HCT116 (cell line): ENCODE data around the gene ZNF462.

Experiments used
- CTCF ChIP-seq, 3 experiments: fragments of 200-600 bp in 1 of 3; sonication (generic) in 1 of 3; IDR thresholded peaks in 2 of 3; conservative IDR thresholded peaks in 1 of 3; 2 replicates each; pipeline ENCODE4 v1.5.1; 2012 to 2017; ENCODE audit warnings: low read depth in 2 of 3, low read length in 2 of 3, antibody characterized with exemption in 1 of 3, borderline replicate concordance in 1 of 3, control low read depth in 1 of 3, mild to moderate bottlenecking in 1 of 3, mixed read lengths in 1 of 3, mixed run types in 1 of 3, moderate library complexity in 1 of 3; ENCODE audit not compliant: insufficient read depth in 1 of 3
- EGR1 ChIP-seq: IDR thresholded peaks from 2 replicates; pipeline ENCODE4 v1.6.1; 2012; ENCODE audit warnings: low read depth
- ELF1 ChIP-seq: IDR thresholded peaks from 2 replicates; pipeline ENCODE4 v1.6.1; 2012; ENCODE audit warnings: low read depth, borderline replicate concordance
- EZH2 ChIP-seq: fragments of 200-600 bp; sonication (generic); IDR thresholded peaks from 2 replicates; pipeline ENCODE4 v1.6.1; 2017; ENCODE audit warnings: antibody characterized with exemption, mixed run types
- POLR2A ChIP-seq: IDR thresholded peaks from 2 replicates; pipeline ENCODE4 v1.7.0; 2011; ENCODE audit warnings: borderline replicate concordance; ENCODE audit not compliant: insufficient read depth, insufficient read length; ENCODE audit errors: extremely low read depth
- POLR2AphosphoS5 ChIP-seq: IDR thresholded peaks from 2 replicates; pipeline ENCODE4 v1.6.1; 2011; ENCODE audit warnings: mild to moderate bottlenecking, low read depth, low read length, moderate library complexity
- RAD21 ChIP-seq: IDR thresholded peaks from 2 replicates; pipeline ENCODE4 v1.6.1; 2012; ENCODE audit warnings: low read depth, mild to moderate bottlenecking
- SIN3A ChIP-seq: IDR thresholded peaks from 2 replicates; pipeline ENCODE4 v1.6.1; 2012; ENCODE audit warnings: low read depth
- ZBTB33 ChIP-seq: IDR thresholded peaks from 2 replicates; pipeline ENCODE4 v1.6.1; 2011; ENCODE audit warnings: mild to moderate bottlenecking, low read length, moderate library complexity; ENCODE audit not compliant: insufficient replicate concordance; ENCODE audit errors: extremely low read depth
- ZFX ChIP-seq: fragments of 450-650 bp; IDR thresholded peaks from 2 replicates; pipeline ENCODE4 v1.6.1; 2017
- ZNF274 ChIP-seq: fragments of 200-500 bp; sonication (Bioruptor generic); IDR thresholded peaks from 2 replicates; pipeline ENCODE4 v1.6.1; 2014; ENCODE audit warnings: mild to moderate bottlenecking, low read depth, low read length, inconsistent platforms

- no peak for TF ChIP-seq EGR1
- no peak for TF ChIP-seq POLR2A
- no peak for TF ChIP-seq ELF1
- no peak for TF ChIP-seq SIN3A
- TF ChIP-seq EZH2 = no peak
- no peak for TF ChIP-seq CTCF (IDR thresholded peaks at IDR 0.05 in 2 of 3, conservative IDR thresholded peaks at IDR 0.05 in 1 of 3; ENCODE audit: borderline replicate concordance in 1 of 3, insufficient read depth in 1 of 3, low read depth in 2 of 3, low read length in 2 of 3)
- no peak for TF ChIP-seq ZFX
- TF ChIP-seq POLR2AphosphoS5 = no peak
- TF ChIP-seq ZBTB33 = no peak
- TF ChIP-seq ZNF274 = no peak
- TF ChIP-seq RAD21 = no peak
These were observed 79.0 kb downstream of the ZNF462 start for GRCh38 chr9:106941916-106942315.
